Uterus (tissue), 2 donors: ENCODE measurements around the gene EPHA6.

Experiments used
- CTCF ChIP-seq, 4 experiments: fragments of 200-600 bp in 2 of 4; fragments of 450-650 bp in 2 of 4; sonication (generic) in 2 of 4; IDR thresholded peaks; one replicate each; pipeline ENCODE4 v1.5.1; 2016 to 2019; ENCODE audit warnings: antibody characterized with exemption in 4 of 4, mild to moderate bottlenecking in 2 of 4, moderate library complexity in 1 of 4
- POLR2A ChIP-seq, 2 donors: fragments of 450-650 bp; IDR thresholded peaks; one replicate each; pipeline ENCODE4 v1.6.1; 2016; ENCODE audit warnings: antibody characterized with exemption in 2 of 2, mild to moderate bottlenecking in 1 of 2, moderate library complexity in 1 of 2

DNA sequence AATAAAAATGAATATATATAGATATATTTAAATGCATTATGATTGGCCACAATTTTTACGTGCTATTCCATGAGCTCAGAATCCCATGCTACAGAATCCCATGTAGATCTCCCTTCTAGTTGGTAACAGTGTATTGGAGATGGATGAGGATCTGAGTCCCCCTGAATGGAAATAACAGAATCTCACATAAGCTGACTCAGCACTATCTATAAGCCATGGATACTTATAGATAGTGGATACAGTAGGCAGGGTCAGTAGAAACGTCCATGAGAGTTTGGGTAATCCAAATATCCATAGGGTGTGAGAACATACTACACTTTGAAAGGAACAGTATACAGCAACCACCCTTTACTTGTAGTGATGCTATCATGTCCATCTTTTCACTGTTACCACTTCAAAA, 375.4 kb downstream of the EPHA6 start:
- no peak for TF ChIP-seq CTCF (IDR thresholded peaks at IDR 0.05)
- no peak for TF ChIP-seq POLR2A (IDR thresholded peaks at IDR 0.05)
